IPS-20b (cell line): ENCODE results near the gene SHROOM3.

Experiments
- H3K27ac ChIP-seq: one replicate; pipeline ENCODE4 v1.5.1; 2013; ENCODE audit warnings: low read length
- H3K27me3 ChIP-seq: 2 replicates; pipeline ENCODE4 v1.6.1; 2013; ENCODE audit warnings: mild to moderate bottlenecking, low read length, inconsistent platforms; ENCODE audit not compliant: insufficient read depth
- H3K36me3 ChIP-seq: 2 replicates; pipeline ENCODE4 v1.6.1; 2013; ENCODE audit warnings: low read depth, mild to moderate bottlenecking, inconsistent platforms, low read length, moderate library complexity; ENCODE audit not compliant: insufficient read depth
- H3K4me1 ChIP-seq: 2 replicates; pipeline ENCODE4 v1.6.1; 2013; ENCODE audit warnings: mild to moderate bottlenecking, control low read depth, inconsistent platforms, low read length, moderate library complexity; ENCODE audit not compliant: insufficient read depth
- H3K4me3 ChIP-seq: 2 replicates; pipeline ENCODE4 v1.5.1; 2013; ENCODE audit warnings: mild to moderate bottlenecking, low read length, inconsistent platforms
- H3K9ac ChIP-seq: 2 replicates; pipeline ENCODE4 v1.6.1; 2013; ENCODE audit warnings: low read depth, mild to moderate bottlenecking, inconsistent platforms, low read length, moderate library complexity
- H3K9me3 ChIP-seq: 2 replicates; pipeline ENCODE4 v1.6.1; 2013; ENCODE audit warnings: mild to moderate bottlenecking, low read depth, low read length, inconsistent platforms; ENCODE audit not compliant: insufficient read depth

The SHROOM3 gene

DNA sequence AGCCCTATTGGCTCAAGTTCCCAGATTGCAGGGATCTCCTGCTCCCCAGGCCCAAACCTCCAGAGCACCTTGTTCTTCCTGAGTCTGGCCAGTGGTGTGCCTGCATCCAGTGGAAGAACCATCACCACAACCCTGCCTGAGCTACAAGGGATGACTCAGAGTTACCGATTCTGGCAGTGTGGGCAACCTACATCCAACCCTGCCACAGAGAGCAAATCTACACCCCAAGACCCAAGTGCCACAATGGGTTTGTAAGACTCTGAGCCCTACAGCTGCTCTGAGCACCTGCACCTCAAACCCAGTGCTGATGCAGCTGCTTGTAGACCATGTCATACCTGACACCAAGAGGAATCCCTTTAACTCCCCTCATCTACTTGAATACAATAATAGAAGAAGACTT, 352.9 kb downstream of the SHROOM3 start:
- no peaks in the 10 kb centered on the region; the same call in 1 of the 2 replicates for H3K36me3 ChIP-seq

DNA sequence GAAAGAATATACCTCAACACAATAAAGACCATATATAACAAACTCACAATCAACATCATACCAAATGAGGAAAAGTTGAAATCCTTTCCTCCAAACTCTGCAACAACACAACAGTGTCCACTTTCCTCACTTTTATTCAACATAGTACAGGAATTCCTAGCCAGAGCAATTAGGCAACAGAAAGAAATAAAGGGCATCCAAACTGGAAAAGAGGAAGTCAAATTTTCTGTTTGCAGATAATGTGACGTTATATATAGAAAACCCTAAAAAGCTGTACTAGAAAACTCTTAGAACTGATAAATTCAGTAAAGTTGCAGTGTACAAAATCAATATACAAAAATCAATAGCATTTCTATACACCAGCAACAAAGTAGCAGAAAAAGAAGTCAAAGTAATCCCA, 355.3 kb downstream of the SHROOM3 start:
- Histone ChIP-seq H3K27ac (no peak overlapping the region), H3K36me3 (no peaks in the 10 kb centered on the region; the same call in 1 of the 2 replicates), H3K4me3 (no peak overlapping the region), H3K9me3 (no peaks in the 10 kb centered on the region), H3K27me3 (no peaks in the 10 kb centered on the region), H3K9ac (no peak overlapping the region), H3K4me1 (no peaks in the 10 kb centered on the region)

More for the DNA sequence above, 352.9 kb downstream of the SHROOM3 start:
- H3K9me3 ChIP-seq = no peaks in the 10 kb centered on the region
- H3K27me3 ChIP-seq = no peaks in the 10 kb centered on the region
- no peak overlapping the region for H3K4me3 ChIP-seq
- no peak overlapping the region for H3K9ac ChIP-seq
- H3K27ac ChIP-seq = no peak overlapping the region
- peaks cover 8% of the 10 kb centered on the region for H3K4me1 ChIP-seq

DNA sequence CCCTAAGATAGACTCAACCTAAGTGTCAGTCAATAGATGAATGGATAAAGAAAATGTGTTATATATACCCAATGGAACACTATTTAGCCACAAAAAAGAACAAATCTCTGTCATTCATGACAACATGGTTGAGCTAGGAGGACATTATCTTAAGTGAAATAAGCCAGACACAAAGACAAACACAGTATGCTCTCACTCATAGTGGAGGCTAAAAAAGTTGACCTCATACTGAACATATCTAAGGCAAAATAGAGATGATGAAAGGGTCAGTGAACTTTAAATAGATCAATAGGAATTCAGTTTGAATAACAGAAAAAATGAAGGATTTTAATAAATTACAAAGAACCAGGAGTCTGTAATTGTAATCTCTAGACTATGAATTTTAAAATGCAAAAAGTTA, 356.4 kb downstream of the SHROOM3 start:
- Histone ChIP-seq H3K9ac (no peak overlapping the region), H3K36me3 (no peaks in the 10 kb centered on the region; the same call in 1 of the 2 replicates), H3K27ac (no peak overlapping the region), H3K4me3 (no peak overlapping the region), H3K9me3 (no peaks in the 10 kb centered on the region), H3K27me3 (no peaks in the 10 kb centered on the region), H3K4me1 (no peaks in the 10 kb centered on the region)

DNA sequence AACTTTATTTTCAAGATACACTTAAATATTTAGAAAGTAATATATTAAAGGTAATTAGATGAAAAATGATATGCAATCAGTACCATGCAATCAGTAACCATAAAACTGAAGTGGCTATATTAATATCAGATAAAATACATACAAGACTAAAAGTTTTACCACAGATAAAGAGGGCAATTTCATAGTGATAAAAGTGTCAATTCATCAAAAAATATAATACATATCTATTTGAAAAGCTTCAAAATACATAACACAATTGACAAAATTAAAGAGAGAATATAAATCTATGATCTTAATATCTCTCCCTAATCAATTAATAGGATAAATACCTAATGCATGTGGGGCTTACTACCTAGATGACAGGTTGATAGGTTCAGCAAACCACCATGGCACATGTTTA, 357.4 kb downstream of the SHROOM3 start:
- no peak overlapping the region for H3K9ac ChIP-seq
- no peaks in the 10 kb centered on the region for H3K27me3 ChIP-seq
- H3K36me3 ChIP-seq = no peaks in the 10 kb centered on the region
- no peak overlapping the region for H3K4me3 ChIP-seq
- H3K9me3 ChIP-seq = no peaks in the 10 kb centered on the region
- no peaks in the 10 kb centered on the region for H3K4me1 ChIP-seq
- no peak overlapping the region for H3K27ac ChIP-seq

DNA sequence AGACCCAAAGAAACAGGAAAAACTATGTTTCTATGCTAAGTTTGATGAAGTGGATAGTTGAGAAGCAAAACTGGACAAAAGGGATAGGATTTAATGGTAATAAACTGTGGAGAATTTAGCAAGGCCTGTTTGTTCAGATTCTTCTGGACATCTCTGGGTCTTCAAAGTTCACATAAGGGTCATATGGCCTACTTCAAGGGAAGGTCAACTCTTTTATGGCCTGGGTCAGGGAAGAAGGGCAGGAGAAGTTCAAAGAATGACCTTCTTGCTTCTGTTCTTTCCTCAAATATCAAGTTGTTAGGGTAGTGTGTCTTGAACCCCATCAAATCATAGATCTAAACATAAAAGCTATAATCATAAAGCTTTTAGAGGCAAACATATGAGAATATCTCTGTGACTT, 360.2 kb downstream of the SHROOM3 start:
- no peaks in the 10 kb centered on the region for H3K36me3 ChIP-seq
- no peak overlapping the region for H3K4me3 ChIP-seq
- no peak overlapping the region for H3K27ac ChIP-seq
- no peak overlapping the region for H3K9ac ChIP-seq
- H3K27me3 ChIP-seq = no peaks in the 10 kb centered on the region
- no peaks in the 10 kb centered on the region for H3K9me3 ChIP-seq
- no peaks in the 10 kb centered on the region for H3K4me1 ChIP-seq

DNA sequence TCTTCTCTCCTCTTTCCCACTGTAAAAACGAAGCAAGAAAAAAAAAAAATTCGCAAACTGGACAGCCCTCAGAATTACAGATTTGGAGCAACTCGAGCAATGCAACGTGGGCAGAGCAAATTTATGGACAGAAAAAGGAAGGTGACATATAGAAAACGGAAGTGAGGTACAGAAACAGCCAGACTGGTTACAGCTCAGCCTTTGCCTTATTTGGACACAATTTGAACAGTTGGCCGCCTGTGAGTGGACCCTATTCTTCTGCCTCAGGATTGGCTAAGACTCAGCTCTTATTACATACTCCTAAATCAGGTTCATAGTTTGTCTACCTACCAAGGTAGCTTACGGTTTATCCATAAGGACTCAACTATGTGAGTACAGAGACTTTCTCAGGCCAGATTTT, 364.1 kb downstream of the SHROOM3 start:
- Histone ChIP-seq H3K4me1 (peaks cover 14% of the 10 kb centered on the region; the same call in 1 of the 2 replicates), H3K27me3 (peaks cover 25% of the 10 kb centered on the region), H3K27ac (no peak overlapping the region), H3K4me3 (no peak overlapping the region), H3K9ac (no peak overlapping the region), H3K9me3 (no peaks in the 10 kb centered on the region), H3K36me3 (no peaks in the 10 kb centered on the region)

DNA sequence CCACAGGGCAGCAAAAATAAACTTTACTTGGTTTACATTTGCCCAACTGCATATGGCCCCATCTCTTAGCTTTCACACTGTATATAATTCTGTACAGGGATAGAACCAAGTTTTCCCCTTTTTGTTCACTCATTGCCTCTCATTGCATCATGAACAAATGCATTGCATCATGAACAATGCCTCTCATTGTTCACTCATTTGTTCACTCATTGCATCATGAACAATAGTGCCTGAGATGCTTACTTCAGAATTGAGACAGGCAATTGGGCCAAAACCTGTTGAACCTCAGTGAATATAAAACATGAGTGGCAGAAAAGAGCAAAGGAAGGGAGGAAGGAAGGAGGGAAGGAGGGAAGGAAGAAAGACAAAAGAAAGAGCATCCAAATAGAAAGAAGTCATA, 364.7 kb downstream of the SHROOM3 start:
- H3K4me3 ChIP-seq = no peak overlapping the region
- peaks cover 14% of the 10 kb centered on the region; the same call in 1 of the 2 replicates for H3K4me1 ChIP-seq
- peaks cover 25% of the 10 kb centered on the region for H3K27me3 ChIP-seq
- no peak overlapping the region for H3K9ac ChIP-seq
- H3K36me3 ChIP-seq = no peaks in the 10 kb centered on the region
- no peaks in the 10 kb centered on the region for H3K9me3 ChIP-seq
- H3K27ac ChIP-seq = no peak overlapping the region

DNA sequence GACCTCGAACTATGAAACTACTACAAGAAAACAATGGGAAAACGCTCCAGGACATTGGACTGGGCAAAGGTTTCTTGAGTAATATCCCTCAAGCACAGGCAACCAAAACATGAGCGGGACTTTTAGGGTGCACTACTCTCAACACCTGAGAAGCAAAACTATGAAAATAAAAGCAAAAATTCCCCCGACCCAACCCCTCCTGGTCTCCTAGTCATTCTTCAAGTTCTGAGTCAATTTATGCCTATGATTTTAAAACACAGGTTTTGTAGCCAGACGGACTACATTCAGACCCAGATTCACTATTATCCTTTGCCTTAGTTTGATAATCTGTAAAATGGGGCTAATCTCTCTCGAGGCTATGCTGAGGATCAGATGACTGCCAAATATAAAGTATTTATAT, 365.9 kb downstream of the SHROOM3 start:
- H3K27me3 ChIP-seq = peaks cover 25% of the 10 kb centered on the region
- H3K4me3 ChIP-seq = no peak overlapping the region
- H3K9me3 ChIP-seq = no peaks in the 10 kb centered on the region
- H3K36me3 ChIP-seq = no peaks in the 10 kb centered on the region
- no peak overlapping the region for H3K27ac ChIP-seq
- H3K4me1 ChIP-seq = peaks cover 14% of the 10 kb centered on the region; the same call in 1 of the 2 replicates
- no peak overlapping the region for H3K9ac ChIP-seq

DNA sequence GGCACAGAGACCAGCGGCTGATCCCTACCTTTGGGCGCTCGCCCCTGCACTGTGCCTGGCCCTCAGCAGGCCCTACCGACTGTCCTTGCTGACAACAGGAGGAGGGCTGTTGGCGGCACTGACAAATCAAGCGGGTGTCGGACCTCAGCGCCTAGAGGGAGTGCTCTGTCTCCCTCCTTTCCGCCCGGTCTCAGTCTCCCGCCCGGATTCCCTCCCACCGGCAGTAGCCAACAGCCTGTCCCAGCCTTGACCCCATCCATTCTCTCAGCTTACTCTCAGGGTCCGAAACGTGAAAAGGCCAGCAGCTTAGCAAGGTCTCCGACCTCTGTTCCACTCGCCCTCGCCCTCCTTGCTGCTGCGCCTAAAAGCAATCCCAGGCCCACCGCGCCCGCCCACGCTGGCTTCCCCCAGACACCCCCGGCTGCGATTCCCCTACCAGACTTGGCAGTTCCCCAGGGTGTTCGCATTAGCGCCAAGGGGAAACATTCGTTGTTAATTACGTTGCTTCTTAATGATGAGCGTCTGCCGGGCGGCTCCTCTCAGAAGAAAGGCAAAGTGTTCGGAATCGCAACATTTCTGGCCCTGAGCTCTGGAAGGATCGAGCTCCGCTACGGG, 366.7 kb downstream of the SHROOM3 start:
- Histone ChIP-seq H3K9ac (peak overlapping the region; percentile 64; the same call in 1 of the 2 replicates), H3K9me3 (no peaks in the 10 kb centered on the region), H3K4me3 (peak overlapping the region; percentile 73), H3K27me3 (peaks cover 25% of the 10 kb centered on the region), H3K36me3 (no peaks in the 10 kb centered on the region), H3K4me1 (peaks cover 14% of the 10 kb centered on the region; the same call in 1 of the 2 replicates), H3K27ac (no peak overlapping the region)

DNA sequence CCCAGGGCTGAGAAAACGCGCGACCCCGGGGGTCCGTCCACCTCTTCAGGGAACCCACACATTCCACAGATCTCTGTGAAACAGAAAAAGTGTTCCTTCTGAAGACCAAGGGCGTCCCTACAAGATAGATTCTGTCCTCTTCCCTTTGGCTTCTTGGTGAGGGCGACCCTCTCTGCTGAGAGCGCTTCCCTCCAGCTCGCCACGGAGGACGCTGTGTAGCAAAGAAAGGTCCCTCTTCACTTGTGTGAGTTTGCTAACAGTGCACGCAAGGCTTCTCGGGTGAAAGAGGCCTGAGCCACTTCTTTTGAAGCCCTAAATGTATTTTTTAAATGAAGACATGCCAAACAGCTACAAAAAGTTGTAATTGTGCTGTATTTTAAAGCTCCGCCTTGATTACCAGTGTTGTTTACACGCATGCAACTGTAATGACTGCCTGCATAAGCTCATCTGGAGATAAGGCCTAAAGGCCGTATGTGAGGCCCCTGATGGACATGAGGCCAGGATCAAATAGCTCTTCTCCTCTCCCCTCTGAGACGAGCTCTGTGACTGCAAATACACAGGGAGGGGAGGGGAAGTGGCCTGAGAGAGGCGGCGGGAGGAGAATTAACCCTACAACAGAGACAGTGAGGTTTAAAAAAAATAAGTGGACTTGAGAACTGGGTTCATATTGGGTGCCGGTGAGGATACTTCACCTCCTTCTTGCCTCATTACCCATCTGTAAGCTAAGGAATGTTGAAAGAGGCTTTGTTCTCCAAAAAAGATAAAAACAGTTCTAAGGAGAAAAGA, 367.4 kb downstream of the SHROOM3 start:
- peak overlapping the region; percentile 64; the same call in 1 of the 2 replicates for H3K9ac ChIP-seq
- no peak overlapping the region for H3K27ac ChIP-seq

DNA sequence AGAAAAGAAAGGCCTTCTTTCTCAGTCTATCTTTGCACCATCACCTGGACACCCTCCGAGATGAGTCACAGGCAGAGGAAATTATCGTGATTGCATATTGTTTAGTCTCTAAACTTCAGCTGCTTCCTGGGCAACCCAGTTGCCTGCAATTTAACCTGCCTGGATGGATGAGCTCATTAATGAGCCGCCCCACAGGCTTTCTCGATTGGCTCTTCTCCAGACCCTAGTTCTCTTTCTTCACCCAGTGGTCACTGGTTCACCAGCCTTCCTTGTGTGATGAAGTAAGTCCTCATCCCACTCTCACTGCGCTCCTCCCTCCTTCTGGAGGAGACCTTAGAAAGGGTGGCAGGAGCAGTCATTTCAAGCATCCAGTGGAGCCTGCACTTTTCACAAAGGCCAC, 368.5 kb downstream of the SHROOM3 start:
- no peak overlapping the region for H3K4me3 ChIP-seq
- peaks cover 14% of the 10 kb centered on the region; the same call in 1 of the 2 replicates for H3K4me1 ChIP-seq

More for the DNA sequence above, 367.4 kb downstream of the SHROOM3 start:
- H3K27me3 ChIP-seq = peaks cover 25% of the 10 kb centered on the region
- no peaks in the 10 kb centered on the region for H3K36me3 ChIP-seq
- H3K9me3 ChIP-seq = peaks cover under 1% of the 10 kb centered on the region; the same call in 1 of the 2 replicates
- H3K4me3 ChIP-seq = peak overlapping the region; percentile 73
- H3K4me1 ChIP-seq = peaks cover 14% of the 10 kb centered on the region; the same call in 1 of the 2 replicates

DNA sequence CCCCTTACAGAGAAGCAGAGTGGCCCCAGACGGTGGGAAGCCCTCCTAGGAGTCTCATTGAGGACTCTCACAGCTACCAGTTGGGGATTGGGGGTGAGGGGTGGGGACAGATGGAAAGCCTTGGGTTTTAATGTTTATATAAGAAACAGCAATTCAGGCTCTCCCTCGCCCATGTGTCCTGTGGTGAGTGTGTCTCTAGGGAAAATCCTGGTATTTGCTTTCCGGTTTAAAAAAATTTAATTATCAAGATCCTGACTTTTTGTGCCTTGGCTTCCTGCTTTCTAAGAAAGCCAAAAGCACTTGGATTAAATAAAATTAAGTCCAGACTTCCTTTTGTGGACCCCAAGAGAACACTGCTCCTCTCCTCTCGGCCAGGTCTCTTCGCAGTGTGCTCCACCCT, 369.1 kb downstream of the SHROOM3 start:
- Histone ChIP-seq H3K36me3 (no peaks in the 10 kb centered on the region), H3K9ac (no peak overlapping the region), H3K4me1 (peaks cover 14% of the 10 kb centered on the region; the same call in 1 of the 2 replicates), H3K27me3 (peaks cover 25% of the 10 kb centered on the region), H3K4me3 (no peak overlapping the region), H3K9me3 (peaks cover 11% of the 10 kb centered on the region; the same call in 1 of the 2 replicates), H3K27ac (no peak overlapping the region)

More for the DNA sequence above, 368.5 kb downstream of the SHROOM3 start:
- peaks cover 11% of the 10 kb centered on the region; the same call in 1 of the 2 replicates for H3K9me3 ChIP-seq
- H3K27ac ChIP-seq = no peak overlapping the region
- no peak overlapping the region for H3K9ac ChIP-seq
- H3K27me3 ChIP-seq = peaks cover 25% of the 10 kb centered on the region
- no peaks in the 10 kb centered on the region for H3K36me3 ChIP-seq
